HG03565 (cell line): ENCODE measurements around the gene ADAMTS19.

ENCODE experiments used
- ATAC-seq: cut with Tn5 transposase; IDR thresholded peaks from one replicate; pipeline ENCODE4 v1.9.1; 2021; ENCODE audit warnings: mild to moderate bottlenecking, moderate library complexity; ENCODE audit not compliant: unreplicated experiment

Gene ADAMTS19

DNA sequence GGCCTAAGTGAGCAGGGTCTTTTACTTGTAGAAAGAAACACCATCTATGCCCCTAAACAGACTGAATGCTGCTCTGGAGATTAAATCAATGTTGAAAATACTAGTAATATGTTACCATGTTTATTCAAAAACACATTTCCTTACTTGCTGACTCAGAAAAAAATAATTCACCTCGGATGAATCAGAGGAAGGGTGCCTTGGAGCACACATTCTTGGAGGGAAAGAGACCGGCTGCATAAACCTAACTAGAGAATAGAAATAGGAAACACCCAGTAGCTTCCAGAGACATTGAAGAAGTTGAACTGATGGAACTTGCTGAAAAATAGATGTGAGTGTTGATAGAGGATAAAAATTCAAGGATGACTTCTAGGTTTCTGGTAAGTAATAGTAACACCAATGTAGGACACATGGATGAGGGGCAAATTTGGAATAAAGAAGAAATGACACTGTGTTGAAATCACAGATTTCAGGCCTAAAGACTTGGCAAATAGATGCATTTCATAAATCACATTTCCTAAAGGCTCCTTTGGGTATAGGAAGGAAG lies 210.9 kb downstream of the ADAMTS19 start:
- ATAC-seq = no peak

DNA sequence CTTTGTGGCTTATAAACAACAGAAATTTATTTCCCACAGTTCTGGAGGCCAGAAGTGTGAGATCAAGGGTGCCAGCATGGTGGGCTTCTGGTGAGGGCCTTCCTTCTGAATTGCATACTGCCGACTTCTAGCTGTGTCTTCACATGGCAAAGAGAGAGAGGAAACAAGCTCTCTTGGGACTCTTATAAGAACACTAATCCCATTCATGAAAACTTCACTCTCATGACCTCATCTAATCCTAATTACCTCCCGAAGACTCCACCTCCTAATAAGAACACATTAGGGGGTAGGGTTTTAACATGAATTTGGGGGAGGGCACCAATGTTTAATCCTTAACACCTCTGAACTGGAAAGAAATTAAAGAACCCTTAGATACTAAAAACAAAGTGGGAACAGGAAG lies 211.9 kb downstream of the ADAMTS19 start:
- no peak for ATAC-seq

DNA sequence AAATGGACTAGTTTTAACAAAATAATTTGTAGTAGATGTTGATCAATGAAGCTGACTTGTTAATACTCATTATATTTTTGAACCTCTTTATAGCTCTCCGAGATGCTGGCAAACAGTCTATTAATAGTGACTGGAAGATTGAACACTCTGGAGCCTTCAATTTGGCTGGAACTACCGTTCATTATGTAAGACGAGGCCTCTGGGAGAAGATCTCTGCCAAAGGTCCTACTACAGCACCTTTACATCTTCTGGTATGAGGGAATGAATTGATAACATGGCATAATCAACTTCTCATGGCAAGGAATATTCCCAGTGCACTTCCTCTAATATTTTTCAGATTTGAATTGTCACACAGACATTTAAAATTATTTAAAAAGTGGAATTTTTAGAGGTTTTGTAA lies 219.6 kb downstream of the ADAMTS19 start:
- no peak for ATAC-seq

DNA sequence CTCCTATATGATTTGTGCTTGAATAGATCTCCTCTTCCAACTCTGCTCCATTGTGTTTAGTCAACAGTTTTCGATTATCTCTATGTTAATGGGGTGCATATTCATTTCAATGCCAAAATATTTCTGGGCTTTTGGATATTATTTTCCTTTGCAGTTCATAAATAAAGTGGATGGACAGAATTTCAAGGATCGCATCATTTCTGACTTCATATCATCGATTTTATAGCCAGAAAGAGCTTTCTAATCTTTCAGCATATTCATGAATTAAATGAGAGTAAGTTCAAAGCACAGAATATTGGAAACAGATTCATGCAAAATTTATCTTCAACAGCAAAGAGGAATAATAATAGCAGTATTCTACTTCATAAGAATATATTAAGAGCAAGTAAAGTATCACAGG lies 227.8 kb downstream of the ADAMTS19 start:
- ATAC-seq = no peak

DNA sequence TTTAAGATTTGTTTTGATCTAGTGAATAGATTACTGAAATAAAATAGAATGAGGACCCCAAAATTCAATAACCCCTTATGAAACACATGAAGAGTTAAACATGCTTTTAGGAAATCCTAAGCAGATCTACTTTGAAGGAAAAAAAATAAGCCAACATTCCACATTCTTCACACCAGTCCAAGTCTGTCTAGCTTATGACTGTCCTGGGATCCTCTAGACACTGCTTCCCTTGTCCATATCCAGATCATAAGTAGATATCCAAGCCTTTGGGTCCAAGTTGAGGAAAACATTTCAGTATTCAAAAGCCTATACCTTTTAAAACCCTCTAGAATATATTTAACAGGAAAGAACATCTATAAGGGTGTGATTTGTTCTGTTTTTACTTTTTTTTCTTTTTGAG lies 228.9 kb downstream of the ADAMTS19 start:
- no peak for ATAC-seq

DNA sequence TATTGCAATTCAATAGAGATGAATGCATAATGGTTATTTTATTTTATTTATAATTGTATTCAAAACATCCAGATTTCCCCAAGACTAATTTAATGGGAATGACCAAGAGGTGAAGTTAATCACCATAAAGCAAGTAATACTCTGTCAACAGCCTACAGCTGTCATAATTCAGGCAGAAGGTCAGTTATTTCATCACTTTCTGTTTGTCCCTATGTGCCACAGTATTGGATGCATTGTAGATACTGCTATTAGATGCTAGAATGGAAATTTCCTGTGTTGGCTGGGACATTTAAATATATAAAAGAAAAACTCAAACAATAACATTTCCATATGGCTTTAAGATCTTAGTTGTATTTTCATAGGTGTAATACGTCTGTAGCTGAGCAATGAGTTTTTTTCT lies 231.1 kb downstream of the ADAMTS19 start:
- no peak for ATAC-seq

DNA sequence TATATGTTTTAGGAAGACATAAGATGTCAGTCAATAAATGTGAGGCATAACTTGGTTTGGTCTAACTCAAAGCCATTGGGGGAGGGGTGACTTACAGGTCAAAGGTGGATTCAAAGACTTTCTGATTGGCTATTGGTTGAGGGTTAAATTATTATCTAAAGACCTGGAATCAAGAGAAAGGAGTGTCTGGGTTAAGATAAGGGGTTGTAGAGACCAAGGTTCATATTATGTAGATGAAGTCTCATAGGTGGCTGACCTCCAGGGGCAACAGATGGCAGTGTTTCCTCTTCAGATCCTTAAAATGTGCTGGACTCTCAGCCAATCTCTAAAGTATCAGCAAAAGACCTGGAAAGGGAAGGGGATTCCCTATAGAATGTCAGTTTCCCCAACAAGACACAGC lies 236.5 kb downstream of the ADAMTS19 start:
- ATAC-seq = no peak

DNA sequence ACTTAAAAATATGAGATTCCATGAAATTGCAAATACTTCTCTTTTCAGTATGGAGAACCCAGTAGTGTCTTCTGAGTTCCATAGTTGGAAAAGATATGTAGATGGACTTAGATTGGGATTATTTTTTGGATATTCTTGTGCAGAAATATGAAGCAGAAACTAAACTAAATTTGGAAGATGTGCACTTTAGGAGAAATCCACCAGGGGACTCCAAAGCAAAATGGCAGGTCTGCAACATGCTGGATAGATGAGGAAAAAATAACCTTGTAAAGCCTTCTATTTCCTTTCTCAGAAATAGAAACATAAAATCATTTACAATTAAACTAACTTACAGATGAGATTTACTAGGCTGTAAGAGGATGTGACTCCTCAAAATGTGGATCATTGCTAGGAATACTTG lies 238.6 kb downstream of the ADAMTS19 start:
- ATAC-seq = no peak

DNA sequence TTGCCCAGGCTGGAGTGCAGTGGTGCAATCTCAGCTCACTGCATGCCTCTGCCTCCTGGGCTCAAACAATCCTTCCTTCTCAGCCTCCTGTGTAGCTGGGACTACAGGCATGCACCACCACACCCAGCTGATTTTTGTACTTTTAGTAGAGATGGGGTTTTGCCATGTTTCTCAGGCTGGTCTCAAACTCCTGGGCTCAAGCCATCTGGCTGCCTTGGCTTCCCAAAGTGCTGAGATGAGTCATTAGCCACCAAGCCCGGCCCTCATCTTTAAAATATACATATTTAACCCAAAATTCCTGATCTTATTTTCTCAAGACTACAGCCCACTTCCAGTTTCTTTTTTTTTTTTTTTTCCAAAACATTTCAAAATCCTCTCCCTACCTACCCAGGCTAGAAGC lies 256.1 kb downstream of the ADAMTS19 start:
- no peak for ATAC-seq

DNA sequence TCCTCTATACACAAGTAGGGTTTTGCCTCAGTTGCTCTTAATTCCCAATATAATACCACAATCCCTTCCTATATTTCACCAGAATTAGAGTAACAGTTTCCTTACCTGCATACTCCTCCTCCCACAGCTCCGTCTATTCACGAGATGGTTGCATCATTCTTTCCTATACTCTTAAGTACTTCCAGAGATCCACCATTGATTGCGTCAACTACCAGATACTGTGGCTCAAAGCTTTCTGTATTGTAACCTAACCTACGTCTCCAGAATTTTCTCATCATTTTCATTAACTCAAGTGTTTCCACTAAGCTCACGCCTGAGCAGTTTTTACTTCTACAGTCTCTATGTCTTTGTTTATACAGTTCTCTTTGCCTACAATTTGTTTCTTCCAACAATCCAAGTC lies 256.6 kb downstream of the ADAMTS19 start:
- no peak for ATAC-seq

DNA sequence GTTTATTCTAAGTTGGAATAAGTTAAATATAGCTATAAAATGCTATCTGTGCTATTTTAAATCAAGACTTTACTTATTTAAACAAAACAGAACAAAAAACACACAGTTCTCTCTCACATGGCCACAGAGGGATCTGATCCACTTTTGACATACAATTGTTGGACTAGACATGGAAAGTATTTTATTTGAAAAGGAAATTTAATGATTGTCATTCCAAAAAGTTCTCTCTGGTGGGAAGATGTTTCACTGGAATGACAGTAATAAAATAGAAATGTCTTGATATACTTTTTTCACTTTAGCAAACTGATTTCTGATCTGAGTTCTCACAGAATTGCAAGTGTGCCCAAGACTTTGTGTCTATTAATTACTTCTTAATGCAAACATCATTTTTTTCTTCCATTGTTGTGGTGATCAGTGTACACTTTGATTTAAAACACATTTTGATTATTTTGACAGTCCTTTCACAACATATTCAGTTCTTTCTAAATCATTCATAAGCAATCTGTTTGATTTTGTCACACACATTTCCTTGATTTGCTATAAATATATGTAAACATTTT lies 257.7 kb downstream of the ADAMTS19 start:
- no peak for ATAC-seq

DNA sequence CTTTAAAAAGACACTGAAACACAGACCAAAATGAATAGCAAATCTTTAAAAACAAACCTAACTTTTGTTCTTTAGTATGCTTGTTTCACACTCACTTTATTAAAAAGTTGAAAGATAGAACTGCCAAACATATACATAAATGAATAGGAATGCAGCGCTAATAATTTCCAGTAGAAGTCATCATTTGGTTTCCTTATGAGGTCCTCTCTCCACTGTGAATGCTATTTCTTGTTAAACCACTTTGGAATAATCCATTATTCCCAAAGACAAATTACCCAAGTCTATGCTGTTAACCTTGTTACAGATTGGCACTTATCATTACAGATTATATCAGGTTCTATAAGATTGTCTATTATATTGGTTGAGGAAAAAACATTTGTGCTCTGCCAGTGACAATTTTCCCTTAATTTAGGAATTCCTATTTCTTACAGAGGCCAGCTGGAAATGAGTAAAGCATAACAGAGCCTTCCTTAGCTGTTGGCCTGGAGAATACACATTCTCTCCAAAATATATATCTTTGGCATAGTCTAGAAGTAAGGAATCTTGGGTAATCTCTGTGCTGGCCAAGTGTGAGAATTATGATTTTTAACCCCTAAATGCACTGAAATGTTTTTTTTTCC lies 258.5 kb downstream of the ADAMTS19 start:
- ATAC-seq = no peak

DNA sequence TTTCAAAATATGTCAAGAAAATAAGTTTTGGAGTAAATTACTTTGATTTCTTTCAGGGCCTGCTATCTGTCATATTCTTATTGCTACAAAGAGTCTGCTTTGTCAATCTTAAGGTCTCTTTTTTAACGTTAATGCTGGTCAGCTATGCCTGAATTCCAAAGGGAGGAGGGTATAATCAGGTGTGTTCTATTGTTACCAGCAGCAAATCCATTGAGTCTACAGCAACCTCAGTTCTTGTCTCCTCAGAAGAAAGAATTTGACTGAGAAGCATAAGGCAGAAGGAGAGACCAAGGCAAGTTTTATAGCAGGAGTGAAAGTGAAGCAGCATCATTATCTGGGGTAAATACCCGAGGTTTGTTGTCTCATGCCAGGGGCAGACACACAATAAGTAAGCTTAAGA lies 264.1 kb downstream of the ADAMTS19 start:
- ATAC-seq = no peak

DNA sequence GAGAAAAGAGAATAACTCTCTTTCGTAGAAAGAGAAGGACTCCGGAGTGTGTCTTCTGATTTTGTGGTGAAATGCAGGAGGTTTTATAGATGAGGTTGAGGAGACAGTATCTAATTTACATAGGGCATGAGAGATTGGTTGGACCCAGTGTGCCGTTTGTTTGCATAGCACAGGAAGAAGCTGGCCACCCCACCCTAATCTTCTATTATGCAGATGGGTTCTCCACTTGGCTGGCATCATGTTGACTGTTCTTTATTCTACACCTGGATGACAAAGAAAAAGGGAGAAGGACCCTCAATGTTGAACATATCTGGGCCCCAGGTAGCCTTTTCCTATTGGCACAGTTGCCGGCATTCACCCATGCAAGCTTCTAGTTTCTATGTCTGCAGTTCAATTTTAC lies 264.5 kb downstream of the ADAMTS19 start:
- no peak for ATAC-seq

DNA sequence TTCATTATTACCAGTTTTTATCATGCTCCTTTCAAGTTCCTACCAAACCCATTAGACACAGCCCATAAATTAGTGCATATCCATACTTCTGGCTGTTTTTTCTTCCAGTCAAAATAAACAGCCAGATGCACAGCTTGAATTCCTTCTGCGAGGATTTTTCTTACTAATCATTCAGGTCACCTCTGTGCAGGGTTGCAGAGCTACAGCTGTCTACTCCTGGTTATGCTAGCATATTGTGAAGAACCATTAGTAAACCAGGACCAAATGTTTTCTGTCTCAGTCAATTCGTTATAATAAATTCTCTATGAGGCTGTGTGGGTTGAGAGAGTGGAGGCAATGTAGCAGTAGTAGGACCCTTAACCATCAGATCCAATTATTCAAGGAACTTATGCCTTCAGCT lies 279.7 kb downstream of the ADAMTS19 start:
- no peak for ATAC-seq

DNA sequence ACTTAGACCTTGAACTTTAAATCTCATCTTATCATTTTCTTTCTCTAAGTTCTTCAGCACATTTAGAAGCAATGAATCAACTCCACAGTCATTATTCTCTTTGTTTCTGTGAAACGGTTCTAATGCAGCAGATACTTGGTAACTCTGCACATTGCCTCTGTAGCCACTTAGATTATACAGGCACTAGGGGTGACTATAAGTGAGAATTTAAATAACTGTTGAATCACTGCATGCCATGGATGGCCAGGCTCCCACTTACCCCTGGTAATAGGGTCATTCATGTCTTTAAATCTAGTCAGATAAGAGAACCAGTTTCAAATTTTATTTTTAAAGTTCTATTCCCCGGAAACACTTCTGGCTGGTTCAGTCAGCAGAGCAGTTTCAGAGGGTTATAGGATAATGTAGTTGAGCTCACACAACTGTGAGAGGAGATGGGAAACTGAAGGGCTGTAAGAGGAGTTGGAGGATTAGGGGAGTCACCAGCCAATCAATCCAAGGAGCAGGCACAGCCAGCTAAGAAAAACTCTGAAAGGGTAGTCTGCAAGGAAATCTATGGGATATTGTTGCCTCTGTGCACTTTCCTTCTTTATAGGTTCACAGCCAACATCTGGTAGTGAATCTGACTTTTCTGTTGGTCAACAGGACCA lies 283.6 kb downstream of the ADAMTS19 start:
- ATAC-seq = no peak

DNA sequence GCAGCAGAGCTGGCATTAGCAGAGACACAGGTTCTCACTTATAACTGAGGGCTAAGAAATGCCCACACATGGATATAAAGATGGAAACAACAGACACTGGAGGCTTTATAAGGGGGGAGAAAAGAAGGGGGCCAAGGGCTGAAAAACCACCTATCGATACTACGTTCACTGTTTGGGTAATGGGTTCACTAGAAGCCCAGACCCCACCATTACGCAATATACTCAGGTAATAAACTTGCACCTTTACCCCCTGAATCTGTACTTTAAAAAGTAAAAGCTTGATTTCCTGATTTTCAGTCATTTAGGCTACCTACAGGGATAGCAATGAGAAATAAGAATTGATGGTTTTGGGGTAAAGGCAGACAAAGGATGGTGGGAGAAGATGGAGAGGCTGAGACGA lies 285.9 kb downstream of the ADAMTS19 start:
- ATAC-seq = no peak

DNA sequence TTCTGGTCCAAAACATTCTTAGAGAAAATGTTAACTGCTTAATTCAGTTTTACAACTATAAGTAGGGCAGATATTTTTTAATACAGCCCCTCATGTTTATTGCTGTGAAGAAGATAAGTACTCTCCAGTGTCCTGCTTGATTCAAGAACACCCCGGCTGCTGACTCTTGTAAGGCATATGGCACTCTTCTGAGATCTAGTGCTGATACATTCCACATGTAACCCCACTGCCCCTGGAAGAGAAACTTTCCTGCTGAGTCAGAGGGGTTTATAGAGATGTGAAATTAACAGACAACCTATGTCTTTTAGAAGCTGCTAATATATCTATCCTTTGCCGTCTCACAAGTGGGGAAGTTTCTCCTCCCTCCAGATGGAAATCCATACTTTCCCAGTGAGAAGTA lies 286.8 kb downstream of the ADAMTS19 start:
- ATAC-seq = no peak

DNA sequence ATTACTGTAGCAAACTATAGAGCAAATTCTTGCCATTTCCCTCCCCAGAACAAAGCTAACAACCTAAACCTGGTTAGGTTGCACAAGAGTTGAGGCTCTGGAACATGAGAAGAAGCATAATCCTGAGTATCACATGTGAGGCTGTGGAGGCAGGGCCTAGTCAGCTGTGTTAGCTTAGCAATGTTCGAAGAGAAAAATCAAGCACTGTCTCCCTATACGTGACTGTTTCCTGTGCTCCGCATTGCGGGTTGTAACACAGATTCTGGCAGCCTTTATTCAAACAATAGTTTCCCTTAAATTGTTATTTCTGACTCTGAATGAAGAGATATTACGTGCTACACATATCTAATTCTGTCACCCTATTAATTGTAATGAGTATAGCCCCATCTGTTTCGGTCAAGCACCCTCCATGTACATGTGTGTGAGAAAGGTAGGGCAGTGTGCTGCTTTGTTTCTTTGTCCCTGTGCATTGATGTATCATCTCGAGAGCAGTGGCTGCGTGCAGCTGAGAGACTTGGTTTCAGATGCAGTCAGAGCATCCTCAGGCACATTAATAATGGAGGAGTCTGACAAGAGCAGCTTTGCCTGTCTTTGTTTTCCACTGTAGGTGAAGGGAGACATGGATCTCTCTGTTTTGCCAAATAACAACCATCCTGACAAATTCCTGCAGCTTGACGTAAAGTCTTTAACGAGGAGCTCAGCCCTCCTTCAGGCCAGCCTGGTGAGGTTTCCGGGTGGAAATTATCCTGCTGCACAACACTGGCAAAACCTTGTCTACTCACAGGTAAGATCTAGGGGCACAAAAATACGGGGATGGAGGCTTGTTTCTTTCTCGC lies 287.7 kb downstream of the ADAMTS19 start, which contains the start of gene MINAR2:
TSS of gene MINAR2 (plus strand) at position 523 of the 836 bp plus-strand sequence. CDS start at position 620, 97 bp downstream.
- no peak for ATAC-seq

DNA sequence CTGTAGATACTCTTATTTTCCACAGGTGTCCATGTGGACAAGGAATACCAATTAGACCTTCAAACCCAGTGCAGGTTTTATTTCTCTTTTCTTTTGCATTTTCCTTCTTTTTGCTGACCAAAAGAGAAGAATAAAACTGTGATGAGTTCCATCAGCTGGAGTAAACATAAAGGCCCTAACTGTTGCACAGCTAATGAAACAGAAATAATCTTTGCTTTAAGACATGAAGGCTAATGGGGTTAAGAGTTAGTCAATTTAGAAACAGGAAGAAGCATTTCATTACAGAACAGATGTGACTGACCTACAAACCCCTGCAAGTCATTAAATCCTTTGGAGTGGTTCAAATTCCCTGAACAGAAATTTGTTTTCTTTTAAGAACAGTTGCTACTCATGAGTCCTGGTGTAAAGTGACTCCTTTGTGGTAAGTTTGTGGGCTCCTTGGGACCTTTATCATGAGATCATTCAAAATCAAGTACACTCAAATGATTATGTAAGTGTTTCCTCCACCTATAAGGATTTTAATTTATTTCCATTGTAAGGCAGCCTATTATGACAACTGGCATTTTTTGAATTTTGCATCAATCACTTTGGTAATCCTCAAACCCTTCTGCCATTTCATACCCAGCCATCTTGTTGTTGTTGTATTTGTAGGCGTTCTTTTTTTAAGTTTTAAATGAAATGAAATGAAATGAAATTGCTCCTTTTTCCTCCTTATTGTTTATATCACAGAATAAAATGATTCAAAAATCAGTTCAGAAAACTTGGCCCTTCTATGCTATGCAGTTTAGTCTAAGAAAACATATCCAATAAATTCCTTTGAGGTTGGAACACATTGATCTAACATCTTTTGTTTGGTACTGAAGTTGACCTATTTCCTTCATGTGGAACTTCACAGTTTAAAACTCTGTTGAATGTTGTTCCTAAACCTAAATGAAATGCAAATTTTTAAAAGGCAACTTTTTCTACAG lies 289.1 kb downstream of the ADAMTS19 start:
- ATAC-seq = no peak
